ENCODE data around the gene AQP12B.

Gene AQP12B

DNA sequence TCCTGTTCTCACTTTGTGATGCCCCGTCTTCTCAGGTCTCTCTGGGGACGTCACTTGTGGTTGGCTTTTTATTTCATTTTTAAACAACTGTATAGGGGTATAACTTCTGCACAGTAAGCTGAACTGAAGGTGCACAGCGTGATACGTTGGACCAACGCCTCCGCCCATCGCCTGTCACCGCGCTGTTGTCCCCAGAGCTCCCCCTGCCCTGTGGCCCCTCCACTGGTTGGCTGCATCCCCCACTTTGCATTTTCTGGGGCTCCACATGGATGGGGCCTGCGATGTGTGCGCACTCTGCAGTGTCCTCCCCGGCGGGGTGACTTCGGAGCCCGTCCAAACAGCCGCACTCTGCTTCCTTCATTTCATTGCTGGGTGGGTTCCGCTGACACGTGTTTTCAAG, 43.1 kb downstream of the AQP12B start:
- H3K4me1 Mint-ChIP-seq (ENCODE audit: low read depth) = no peaks in the 10 kb centered on the region
- H3K4me3 Mint-ChIP-seq = no peak overlapping the region
- H3K27me3 Mint-ChIP-seq (ENCODE audit: low read depth) = peaks cover 3% of the 10 kb centered on the region
- DNase-seq (ENCODE audit: low spot score) = no peak
- no peak overlapping the region for H3K27ac Mint-ChIP-seq
- H3K9me3 Mint-ChIP-seq = peaks cover 3% of the 10 kb centered on the region
- peaks cover 2% of the 10 kb centered on the region for H3K36me3 Mint-ChIP-seq (ENCODE audit: low read depth)

DNA sequence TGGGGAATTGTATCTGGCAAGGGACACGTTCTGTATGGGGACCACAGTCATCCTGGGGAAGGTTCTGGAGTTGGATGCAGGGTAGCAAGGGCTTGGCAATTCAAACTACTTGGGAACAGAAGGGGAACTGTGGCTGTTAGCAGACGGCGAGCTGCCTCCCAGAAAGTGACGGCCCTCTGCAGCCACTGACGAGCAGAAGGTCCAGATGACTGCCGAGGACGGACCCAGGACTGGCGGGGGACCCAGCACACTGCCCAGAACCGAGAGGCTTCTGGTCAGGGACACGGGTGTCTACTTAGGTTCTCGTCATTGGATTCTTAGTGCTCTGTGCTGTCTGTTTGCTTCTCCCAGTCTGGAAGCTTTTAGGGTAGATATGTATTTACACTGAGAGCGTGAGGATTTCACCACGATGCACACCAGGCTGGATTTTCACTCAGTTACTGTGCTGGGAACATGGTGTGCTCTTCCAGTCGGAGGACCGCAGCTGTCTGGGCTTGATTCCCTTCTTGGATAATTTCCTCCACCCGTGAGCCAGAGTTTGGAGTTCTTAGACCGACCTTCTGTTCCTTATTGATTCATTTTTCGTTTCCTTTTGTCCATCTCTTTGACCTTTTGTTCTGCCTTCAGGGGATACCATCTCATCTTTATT, 44.0 kb downstream of the AQP12B start:
- Mint-ChIP-seq H3K27me3 (ENCODE audit: low read depth) (peaks cover 3% of the 10 kb centered on the region), H3K4me1 (ENCODE audit: low read depth) (no peaks in the 10 kb centered on the region), H3K9me3 (peaks cover 11% of the 10 kb centered on the region), H3K27ac (no peak overlapping the region), H3K4me3 (no peak overlapping the region), H3K36me3 (ENCODE audit: low read depth) (peaks cover 5% of the 10 kb centered on the region)
- DNase-seq (ENCODE audit: low spot score) = no peak

- peaks cover 12% of the 10 kb centered on the region for H3K36me3 Mint-ChIP-seq (ENCODE audit: low read depth)
- H3K27ac Mint-ChIP-seq = no peak overlapping the region
- no peaks in the 10 kb centered on the region for H3K4me1 Mint-ChIP-seq (ENCODE audit: low read depth)
- H3K27me3 Mint-ChIP-seq (ENCODE audit: low read depth) = peaks cover 3% of the 10 kb centered on the region
- DNase-seq (ENCODE audit: low spot score) = no peak
- H3K9me3 Mint-ChIP-seq = peaks cover 18% of the 10 kb centered on the region
- H3K4me3 Mint-ChIP-seq = no peak overlapping the region
Measured at GRCh38 chr2:240637901-240638345, 44.8 kb downstream of the AQP12B start.

DNA sequence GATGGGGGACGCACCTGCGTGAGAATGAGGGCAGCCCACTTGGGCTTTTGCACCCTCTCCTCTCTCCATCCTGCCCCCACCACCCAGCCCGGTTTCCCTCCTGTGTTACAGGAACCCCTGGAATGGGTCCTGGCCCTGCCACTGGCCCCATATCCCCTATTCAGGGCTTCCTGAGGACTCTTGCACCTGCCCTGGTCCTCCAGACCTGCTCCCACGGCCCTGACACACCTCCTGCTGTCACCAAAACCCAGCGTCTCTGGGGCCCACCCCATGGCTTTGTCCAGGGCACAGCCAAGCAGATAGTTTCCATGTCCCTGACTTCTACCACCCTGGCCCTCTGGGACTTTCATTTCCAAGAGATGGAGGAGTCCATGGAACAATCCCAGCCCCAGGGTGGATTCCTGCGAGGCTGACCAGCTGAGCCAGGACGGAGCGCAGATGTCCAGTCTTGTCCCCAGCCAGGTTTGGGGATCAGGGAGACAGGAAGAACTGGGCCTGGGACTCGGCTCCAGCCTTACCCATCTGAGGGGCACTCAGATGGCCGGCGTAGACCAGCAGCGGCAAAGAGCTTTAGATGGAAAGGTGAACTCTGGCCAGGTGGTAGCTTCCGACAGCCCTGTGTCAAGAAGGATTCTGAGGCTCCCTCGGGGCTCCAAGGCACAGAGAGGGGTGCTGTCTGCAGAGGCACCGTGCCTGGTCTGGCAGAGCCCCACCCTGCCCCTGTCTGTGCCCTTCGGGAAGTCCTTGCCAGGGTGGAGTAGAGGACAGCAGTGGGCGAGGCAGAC, 45.4 kb downstream of the AQP12B start:
- no peak for DNase-seq (ENCODE audit: low spot score)
- Mint-ChIP-seq H3K27ac (no peak overlapping the region), H3K4me1 (ENCODE audit: low read depth) (no peaks in the 10 kb centered on the region), H3K9me3 (peaks cover 24% of the 10 kb centered on the region), H3K4me3 (no peak overlapping the region), H3K36me3 (ENCODE audit: low read depth) (peaks cover 18% of the 10 kb centered on the region), H3K27me3 (ENCODE audit: low read depth) (peaks cover 3% of the 10 kb centered on the region)

DNA sequence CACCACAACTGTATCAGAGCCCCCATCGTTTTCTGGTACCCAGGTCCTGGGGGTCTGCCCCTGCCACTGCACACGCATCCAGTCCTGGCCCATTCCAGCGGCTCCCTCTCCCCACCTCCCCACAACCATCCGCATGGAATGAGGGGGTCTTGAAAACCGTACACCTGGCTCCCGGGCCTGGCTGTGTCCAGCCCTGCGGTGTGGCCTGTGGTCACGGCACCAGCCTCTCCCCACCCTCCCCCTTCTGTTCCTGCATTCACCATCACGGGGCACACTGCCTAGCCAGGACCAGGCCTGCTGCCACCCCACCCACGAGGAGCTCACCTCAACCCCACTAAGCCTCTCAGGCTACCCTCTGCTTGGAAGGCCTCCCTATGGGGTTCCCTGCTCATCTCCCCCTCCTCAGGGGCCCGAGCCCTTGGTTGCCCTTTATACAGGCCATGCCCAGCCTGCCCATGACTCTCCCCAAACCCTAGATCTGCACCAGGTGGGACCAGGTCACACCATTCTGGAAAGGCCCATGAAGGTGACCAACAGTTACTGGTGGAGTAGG, 46.0 kb downstream of the AQP12B start:
- Mint-ChIP-seq H3K36me3 (ENCODE audit: low read depth) (peaks cover 25% of the 10 kb centered on the region), H3K9me3 (peaks cover 27% of the 10 kb centered on the region), H3K27ac (no peak overlapping the region), H3K27me3 (ENCODE audit: low read depth) (peaks cover 3% of the 10 kb centered on the region), H3K4me1 (ENCODE audit: low read depth) (no peaks in the 10 kb centered on the region), H3K4me3 (no peak overlapping the region)
- DNase-seq (ENCODE audit: low spot score) = no peak

DNA sequence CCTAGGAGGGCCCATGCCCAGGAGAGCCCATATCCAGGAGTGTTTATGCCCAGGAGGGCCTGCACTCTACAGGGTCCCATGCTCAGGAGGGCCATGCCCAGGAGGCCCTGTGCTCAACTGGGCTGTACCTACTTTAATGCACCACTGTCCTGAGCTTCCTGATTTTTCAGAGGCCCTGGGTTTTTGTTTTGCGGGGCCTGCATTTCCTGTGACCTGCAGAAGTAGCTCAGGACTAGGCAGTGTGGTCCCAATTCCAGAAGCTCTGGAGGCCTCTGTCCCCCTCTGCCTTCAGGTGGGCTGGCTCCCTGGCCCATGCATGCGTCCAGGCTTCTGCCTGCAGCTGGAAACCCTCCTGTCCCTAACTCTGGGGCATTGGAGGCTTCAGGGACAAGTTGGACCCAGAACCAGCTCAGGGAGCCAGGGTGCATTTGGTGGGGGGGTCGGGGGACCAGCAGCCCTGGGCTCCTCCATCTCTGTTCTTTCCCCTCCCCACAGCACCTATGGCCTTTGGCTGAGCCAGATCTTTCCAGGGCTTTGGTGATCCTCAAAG, 46.6 kb downstream of the AQP12B start:
- no peak for DNase-seq (ENCODE audit: low spot score)
- Mint-ChIP-seq H3K9me3 (peaks cover 27% of the 10 kb centered on the region), H3K27ac (no peak overlapping the region), H3K36me3 (ENCODE audit: low read depth) (peaks cover 28% of the 10 kb centered on the region), H3K4me3 (no peak overlapping the region), H3K27me3 (ENCODE audit: low read depth) (peaks cover 3% of the 10 kb centered on the region), H3K4me1 (ENCODE audit: low read depth) (no peaks in the 10 kb centered on the region)

DNA sequence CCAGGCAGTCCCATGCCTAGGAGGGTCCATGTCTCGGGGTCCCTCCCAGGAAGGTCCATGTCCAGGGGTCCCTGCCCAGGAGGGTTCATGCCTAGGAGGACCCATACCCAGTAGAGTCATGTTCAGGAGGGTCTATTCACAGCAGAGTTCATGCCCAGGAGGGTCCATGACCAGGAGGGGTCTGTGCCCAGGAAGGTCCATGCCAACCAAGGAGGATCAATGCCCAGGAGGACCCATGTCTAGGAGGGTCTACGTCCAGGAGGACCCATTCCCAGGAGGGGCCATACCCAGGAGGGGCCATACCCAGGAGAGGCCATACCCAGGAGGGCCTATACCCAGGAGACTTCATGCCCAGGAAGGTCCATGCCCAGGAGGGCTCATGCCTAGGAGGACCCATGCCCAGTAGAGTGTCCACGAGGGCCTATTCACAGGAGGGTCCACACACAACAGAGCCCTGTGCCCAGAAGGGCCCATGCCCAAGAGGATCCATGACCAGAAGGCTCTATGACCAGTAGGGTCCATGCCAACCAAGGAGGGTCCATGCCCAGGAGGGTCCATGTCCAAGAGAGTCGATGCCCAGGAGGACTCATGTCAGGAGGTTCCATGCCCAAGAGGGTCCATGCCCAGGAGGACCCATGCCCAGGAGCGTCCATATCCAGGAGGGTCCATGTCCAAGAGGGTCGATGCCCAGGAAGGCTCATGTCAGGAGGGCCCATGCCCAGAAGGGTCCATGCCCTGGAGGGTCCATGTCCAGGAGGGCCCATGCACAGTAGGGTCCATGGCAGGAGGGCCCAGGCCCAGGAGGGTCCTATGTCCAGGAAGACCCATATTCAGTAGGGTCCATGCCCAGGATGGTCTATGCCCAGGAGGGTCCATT, 47.3 kb downstream of the AQP12B start:
- DNase-seq (ENCODE audit: low spot score) = no peak

GRCh38 chr2:240632306-240632721, 50.4 kb downstream of the AQP12B start:
- no peaks in the 10 kb centered on the region for H3K27me3 Mint-ChIP-seq (ENCODE audit: low read depth)
- H3K4me3 Mint-ChIP-seq = no peak overlapping the region
- no peaks in the 10 kb centered on the region for H3K4me1 Mint-ChIP-seq (ENCODE audit: low read depth)
- H3K27ac Mint-ChIP-seq = no peak overlapping the region
- no peak for DNase-seq (ENCODE audit: low spot score)
- H3K36me3 Mint-ChIP-seq (ENCODE audit: low read depth) = peaks cover 36% of the 10 kb centered on the region
- H3K9me3 Mint-ChIP-seq = peaks cover 27% of the 10 kb centered on the region

More for the DNA sequence above, 47.3 kb downstream of the AQP12B start:
- no peak overlapping the region for H3K4me3 Mint-ChIP-seq
- no peak overlapping the region for H3K27ac Mint-ChIP-seq
- H3K9me3 Mint-ChIP-seq = peaks cover 27% of the 10 kb centered on the region
- H3K4me1 Mint-ChIP-seq (ENCODE audit: low read depth) = no peaks in the 10 kb centered on the region
- H3K36me3 Mint-ChIP-seq (ENCODE audit: low read depth) = peaks cover 32% of the 10 kb centered on the region
- H3K27me3 Mint-ChIP-seq (ENCODE audit: low read depth) = peaks cover 3% of the 10 kb centered on the region

DNA sequence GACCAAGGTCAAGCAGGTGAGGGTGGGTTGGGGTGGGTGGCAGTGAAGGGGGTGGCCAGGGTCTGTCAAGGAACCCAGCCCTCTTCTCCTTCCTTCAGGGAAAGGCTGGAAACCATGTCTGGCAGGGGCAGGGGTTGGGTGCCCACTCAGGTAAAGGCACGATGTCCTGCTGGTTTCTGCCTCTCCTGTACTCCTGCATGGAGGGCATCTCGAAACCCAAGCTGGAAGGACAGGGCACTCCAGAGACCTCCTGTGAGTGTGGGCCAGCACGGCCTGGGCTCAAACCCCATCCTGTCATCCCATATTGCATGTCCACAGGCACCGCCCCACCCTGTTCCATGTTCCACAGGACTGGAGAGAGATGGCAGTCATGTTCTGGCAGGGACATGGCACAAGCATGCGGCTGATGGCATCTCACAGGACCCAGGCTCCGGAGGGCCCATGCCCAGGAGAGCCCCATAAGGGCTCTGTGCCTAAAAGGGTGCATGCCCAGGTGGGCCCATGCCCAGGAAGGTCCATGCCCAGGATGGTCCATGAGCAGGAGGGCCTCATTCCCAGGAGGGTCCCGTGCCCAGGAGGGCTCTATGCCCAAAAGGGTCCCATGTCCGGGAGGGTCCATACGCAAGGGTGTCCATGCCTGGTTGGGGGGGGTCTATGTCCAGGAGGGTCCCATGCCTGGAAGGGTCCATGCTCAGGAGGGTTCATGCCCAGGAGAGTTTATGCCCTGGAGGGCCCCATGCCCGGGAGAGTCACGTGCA, 51.0 kb downstream of the AQP12B start:
- H3K4me3 Mint-ChIP-seq = no peak overlapping the region
- H3K4me1 Mint-ChIP-seq (ENCODE audit: low read depth) = peaks cover 5% of the 10 kb centered on the region
- peaks cover 39% of the 10 kb centered on the region for H3K36me3 Mint-ChIP-seq (ENCODE audit: low read depth)
- peaks cover 27% of the 10 kb centered on the region for H3K9me3 Mint-ChIP-seq
- DNase-seq (ENCODE audit: low spot score) = no peak
- no peak overlapping the region for H3K27ac Mint-ChIP-seq
- no peaks in the 10 kb centered on the region for H3K27me3 Mint-ChIP-seq (ENCODE audit: low read depth)

DNA sequence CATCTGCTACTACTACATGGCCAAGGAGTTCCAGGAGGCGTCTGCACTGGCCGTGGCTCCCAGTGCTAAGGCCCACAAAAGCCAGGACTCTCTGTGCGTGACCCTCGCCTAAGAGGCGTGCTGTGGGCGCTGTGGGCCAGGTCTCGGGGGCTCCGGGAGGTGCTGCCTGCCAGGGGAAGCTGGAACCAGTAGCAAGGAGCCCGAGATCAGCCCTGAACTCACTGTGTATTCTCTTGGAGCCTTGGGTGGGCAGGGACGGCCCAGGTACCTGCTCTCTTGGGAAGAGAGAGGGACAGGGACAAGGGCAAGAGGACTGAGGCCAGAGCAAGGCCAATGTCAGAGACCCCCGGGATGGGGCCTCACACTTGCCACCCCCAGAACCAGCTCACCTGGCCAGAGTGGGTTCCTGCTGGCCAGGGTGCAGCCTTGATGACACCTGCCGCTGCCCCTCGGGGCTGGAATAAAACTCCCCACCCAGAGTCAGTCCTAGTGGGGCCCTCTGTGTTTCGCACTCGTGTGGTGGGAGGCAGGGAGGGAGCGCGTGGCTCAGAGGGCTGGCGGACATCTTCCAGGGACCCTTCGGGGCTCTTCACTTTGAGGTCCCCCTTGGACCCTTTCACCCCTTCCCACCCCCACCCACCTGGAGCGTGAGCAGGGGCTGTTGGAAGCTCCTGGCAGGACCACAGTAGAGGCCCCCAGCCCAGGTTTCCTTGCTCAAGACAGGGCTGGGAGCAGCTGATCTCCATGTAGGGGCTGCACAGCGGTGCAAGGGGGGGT, 51.7 kb downstream of the AQP12B start:
- Mint-ChIP-seq H3K36me3 (ENCODE audit: low read depth) (peaks cover 40% of the 10 kb centered on the region), H3K4me3 (no peak overlapping the region), H3K4me1 (ENCODE audit: low read depth) (peaks cover 8% of the 10 kb centered on the region), H3K27ac (no peak overlapping the region), H3K9me3 (peaks cover 27% of the 10 kb centered on the region), H3K27me3 (ENCODE audit: low read depth) (no peaks in the 10 kb centered on the region)
- DNase-seq (ENCODE audit: low spot score) = no peak

DNA sequence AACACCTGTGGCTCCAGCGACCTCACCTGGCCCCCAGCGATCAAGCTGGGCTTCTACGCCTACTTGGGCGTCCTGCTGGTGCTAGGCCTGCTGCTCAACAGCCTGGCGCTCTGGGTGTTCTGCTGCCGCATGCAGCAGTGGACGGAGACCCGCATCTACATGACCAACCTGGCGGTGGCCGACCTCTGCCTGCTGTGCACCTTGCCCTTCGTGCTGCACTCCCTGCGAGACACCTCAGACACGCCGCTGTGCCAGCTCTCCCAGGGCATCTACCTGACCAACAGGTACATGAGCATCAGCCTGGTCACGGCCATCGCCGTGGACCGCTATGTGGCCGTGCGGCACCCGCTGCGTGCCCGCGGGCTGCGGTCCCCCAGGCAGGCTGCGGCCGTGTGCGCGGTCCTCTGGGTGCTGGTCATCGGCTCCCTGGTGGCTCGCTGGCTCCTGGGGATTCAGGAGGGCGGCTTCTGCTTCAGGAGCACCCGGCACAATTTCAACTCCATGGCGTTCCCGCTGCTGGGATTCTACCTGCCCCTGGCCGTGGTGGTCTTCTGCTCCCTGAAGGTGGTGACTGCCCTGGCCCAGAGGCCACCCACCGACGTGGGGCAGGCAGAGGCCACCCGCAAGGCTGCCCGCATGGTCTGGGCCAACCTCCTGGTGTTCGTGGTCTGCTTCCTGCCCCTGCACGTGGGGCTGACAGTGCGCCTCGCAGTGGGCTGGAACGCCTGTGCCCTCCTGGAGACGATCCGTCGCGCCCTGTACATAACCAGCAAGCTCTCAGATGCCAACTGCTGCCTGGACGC, 52.5 kb downstream of the AQP12B start:
- H3K27ac Mint-ChIP-seq = no peak overlapping the region
- DNase-seq (ENCODE audit: low spot score) = no peak
- H3K36me3 Mint-ChIP-seq (ENCODE audit: low read depth) = peaks cover 40% of the 10 kb centered on the region
- H3K27me3 Mint-ChIP-seq (ENCODE audit: low read depth) = no peaks in the 10 kb centered on the region
- peaks cover 10% of the 10 kb centered on the region for H3K4me1 Mint-ChIP-seq (ENCODE audit: low read depth)
- peaks cover 27% of the 10 kb centered on the region for H3K9me3 Mint-ChIP-seq
- H3K4me3 Mint-ChIP-seq = no peak overlapping the region

- Mint-ChIP-seq H3K27ac (no peak overlapping the region), H3K4me1 (ENCODE audit: low read depth) (peaks cover 16% of the 10 kb centered on the region), H3K9me3 (peaks cover 23% of the 10 kb centered on the region), H3K36me3 (ENCODE audit: low read depth) (peaks cover 38% of the 10 kb centered on the region), H3K4me3 (no peak overlapping the region), H3K27me3 (ENCODE audit: low read depth) (no peaks in the 10 kb centered on the region)
- DNase-seq (ENCODE audit: low spot score) = no peak
Measured at GRCh38 chr2:240629619-240629967, 53.1 kb downstream of the AQP12B start.

Data from T-helper 2 cell treated with Interferon-gamma antibody and Interleukin-4, amounts not matched to agents 5 μg/mL and 100 μg/mL, for 36 hours (primary cell).